HG03060 (cell line): ENCODE results near the gene DPEP3.

Experiments used
- ATAC-seq: cut with Tn5 transposase; IDR thresholded peaks from one replicate; pipeline ENCODE4 v1.9.1; 2021; ENCODE audit warnings: low read depth, moderate number of reproducible peaks; ENCODE audit not compliant: unreplicated experiment

DPEP3 gene

DNA sequence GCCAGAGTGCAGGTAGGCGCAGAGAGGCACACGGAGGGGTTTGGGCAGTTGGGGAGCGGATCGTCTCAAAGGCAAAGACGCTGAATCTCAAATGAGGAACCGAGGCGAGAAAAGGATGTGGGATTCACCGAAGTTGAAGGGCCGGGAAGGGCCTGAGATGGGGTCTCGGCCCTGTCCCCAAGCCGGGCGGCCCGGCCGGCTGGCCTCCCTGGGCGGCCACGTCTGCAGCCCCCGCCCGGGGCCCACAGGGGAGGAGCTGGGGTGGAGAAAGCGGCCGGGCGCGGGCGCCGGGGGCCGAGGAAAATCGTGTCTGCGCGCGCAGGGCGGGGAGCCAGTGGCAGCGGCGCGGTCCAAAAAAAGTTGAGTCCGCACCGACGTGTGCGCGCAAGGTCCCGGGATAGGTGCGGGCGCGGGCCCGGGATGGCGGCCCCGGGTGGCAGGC lies 12.3 kb downstream of the DPEP3 start:
- ATAC-seq: no peak

DNA sequence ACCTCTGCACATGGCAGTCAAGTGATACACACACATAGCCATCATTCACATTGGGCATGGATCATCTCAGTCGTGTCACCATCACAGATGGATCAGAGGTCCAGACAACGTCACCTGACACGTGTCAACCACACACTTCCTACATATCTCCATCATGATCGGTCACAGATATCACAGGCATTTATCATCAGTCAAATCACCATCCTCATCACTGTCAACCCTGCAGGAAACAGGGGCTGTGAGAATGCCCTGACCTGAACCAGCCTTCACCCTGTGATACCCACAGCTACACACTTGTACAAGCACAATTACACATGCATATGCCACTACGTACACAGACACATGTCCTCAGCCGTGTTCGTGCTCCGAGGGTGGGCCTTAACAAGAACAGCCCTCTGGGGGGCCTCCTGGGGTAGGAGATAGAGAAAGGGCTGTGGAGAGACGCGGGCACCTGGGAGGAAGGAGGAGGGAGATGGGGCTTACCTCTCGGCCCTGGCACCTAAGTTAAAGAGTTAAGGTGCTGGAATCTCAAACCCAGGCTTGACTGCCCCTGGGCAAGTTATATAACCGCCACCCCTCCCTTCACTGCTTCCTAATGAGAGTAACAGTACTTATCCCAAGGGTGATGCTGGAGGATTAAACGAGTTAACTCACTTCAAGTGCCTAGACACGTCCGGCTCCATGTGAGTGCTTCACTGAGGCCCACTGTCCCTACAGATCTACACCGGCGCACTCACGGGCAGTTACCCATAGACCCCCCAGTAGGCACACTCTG lies 12.9 kb downstream of the DPEP3 start:
- no peak for ATAC-seq

DNA sequence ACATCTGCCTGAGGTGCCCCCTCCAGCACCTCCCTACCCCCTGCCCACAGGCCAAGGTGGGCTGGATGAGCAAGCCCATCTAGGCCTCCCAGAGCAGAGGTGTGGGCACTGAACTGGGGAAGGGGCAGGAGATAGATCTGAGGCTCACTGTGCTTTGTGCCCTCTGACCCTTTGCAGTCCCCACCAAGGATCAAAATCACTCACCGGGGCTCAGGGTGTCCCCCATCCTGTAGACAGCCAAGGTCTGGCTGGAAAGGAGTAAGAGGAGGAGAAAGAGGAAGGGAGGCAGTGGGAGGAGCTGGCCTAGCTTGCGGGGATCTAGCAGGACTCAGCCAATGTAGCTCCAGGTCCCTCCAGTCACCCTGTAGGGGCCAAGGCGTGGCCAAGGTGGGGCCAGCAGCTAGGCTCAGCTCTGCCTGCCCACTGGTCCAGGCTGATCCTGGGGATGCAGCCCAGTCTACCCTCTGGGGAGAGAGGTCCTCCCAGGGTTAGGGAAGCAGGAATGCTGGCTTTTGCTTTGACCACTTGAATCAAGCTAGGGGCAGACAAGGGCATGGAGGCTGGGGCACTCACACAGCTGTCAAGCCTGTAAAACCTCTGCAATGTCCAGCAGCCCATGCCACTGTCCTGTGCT lies 13.6 kb downstream of the DPEP3 start:
- no peak for ATAC-seq

DNA sequence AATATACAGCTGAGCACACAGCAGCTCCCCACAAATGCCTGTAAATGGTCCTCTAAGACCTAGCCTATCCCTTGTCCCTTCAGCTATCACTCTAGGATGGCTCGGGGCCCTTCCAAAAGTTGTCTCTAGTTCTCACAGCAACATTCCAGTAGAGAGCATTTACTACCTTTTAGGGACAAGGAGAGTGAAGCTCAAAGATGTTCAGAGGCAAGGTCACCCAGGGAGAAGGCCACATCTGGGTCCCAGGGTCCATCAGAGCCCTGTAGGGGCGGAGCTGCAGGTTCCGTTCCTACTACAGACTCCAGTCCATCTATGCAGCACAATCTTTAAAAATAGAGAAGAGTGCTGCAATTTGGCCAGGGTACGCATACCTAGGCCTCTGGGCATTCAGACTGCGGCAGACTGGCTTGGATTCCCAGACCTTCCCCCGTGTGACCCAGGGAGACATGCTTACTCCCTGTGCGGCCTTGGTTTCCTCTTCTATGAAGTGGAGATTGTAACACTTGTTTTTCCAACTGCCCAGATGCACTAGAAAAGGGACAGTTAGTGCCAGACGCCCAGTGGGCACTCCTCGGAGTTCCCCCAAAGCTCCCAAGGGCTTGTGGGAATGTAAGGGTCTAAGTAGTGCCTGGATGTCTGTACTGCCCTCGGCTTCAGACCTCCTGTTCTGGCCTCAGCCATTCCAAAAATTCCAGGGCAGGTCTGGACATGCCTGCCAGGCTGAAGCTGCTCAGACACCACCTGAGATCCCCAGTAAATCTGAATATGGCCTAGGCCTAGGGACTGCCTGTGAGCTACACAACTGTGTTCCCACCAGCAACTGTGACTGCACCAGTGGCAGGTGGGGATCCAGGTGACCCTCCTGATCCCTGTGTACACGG lies 14.4 kb downstream of the DPEP3 start:
- ATAC-seq: no peak

DNA sequence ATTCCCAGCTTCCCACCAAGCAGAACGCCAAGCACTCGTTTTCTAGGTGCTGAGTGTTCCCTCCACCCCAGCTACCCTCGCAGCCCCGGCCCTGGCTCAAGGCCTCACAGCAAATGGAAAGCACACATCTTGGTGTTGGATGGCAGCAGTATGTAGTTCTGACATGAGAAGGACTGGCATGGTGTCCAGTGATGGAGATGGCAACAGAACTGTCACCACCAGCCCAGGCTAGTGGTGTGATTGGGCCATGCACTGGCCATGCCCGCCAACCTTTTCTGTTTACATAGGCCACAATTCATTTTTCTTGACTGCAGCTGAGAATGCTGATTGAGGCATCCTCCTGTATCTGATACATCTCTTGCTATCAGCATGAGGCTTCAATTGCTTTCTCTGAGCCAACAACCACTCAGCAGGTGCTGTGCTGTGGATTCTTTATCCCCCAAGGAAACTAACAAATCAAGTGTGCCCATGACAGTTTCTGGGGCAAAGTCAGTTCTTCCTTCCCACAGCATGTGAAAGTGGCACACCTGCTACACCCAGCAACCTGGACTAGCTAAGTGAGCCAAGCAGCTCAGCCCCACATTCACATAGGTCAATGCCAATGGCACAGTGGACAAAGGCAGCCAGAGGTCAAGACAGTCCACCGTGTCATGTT lies 15.7 kb downstream of the DPEP3 start:
- no peak for ATAC-seq

DNA sequence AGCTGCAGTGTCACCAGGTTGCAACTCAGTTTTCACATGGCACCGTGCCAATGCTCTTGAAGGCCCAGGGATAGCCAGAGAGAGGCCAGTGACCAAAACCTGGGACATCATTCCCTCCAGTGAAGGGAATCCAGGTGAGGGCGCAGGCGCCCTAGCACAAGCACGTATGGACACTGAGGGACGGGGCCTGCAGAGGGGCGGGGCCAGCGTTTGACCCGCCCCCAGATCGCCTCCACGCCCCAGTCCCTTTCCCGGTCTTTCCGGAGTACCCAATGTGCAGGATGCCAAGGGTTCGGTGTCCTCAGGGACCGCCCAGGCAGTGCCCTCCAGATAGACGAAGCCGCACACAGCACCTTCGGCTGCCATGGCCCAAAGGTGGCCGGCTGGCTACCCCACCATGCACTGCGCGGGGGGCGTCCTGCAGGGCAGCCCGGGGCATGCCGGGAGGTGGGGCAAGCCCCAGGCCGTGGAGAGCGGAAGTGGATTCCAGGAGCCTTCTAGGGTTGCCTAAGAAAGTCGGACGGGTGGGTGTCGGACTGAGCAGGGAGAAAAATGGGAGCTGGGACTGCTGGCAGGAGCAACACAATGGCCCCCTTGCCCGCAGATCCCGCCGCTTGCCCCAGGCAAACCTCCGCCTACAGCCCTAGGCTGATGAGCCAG lies 16.5 kb downstream of the DPEP3 start:
- no peak for ATAC-seq

DNA sequence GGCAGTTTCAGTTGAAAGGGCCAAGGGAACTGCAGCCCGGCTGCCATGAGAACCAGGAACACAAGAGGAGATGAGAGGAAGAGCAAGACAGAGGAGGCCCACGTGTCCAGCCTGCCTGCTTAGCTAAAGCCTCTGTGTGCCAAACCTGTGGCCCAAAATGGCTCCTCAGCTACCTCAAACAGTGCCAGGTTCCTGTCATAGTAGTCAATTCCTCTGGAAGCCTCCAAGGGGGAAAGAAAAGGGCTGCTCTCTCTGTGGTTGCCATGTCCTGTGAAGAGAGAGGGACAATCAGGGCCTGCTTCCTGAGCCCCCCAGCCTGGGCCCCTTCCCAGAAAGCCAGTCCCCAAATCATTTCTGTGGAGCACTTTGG lies 17.0 kb downstream of the DPEP3 start:
- no peak for ATAC-seq

DNA sequence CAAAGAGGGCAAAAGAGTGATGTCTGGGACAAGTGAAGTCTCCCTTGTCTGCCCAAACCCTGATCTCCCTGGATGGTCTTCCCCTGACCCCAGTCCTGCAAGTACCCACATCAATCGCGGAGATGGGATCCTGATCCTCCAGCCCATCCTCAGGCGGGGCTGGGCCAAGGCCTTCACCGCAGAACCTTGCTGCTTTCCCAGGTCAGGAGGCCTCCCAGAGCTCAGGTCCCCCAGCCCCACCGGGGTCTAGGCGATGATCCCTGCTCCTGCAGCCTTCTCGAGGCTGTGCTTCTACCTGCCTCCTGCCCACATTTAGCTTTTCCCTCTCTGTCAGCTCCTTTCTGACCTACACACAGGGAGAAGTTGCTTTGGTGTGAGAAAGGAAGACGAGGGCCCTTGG lies 18.2 kb downstream of the DPEP3 start:
- no peak for ATAC-seq

DNA sequence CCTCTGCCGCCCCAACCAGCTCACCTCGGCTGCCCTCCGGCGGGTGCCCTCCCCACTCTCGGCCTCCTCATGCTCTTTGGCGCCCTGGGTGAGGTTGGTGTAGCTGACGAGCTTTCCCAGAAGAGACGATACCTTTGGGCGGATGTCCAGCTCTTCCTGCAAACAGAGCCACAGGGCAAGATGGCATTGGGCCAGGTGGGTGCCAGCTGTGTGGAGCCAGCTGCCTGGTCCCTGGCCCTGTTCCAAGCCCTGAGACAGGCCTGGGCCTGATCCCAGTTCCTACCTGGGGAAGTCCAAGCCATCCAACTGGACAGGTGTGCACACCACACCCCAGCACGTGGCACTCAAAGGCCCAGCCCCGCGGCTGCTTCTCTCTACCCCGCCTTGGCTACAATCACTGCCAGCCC lies 18.7 kb downstream of the DPEP3 start:
- no peak for ATAC-seq

DNA sequence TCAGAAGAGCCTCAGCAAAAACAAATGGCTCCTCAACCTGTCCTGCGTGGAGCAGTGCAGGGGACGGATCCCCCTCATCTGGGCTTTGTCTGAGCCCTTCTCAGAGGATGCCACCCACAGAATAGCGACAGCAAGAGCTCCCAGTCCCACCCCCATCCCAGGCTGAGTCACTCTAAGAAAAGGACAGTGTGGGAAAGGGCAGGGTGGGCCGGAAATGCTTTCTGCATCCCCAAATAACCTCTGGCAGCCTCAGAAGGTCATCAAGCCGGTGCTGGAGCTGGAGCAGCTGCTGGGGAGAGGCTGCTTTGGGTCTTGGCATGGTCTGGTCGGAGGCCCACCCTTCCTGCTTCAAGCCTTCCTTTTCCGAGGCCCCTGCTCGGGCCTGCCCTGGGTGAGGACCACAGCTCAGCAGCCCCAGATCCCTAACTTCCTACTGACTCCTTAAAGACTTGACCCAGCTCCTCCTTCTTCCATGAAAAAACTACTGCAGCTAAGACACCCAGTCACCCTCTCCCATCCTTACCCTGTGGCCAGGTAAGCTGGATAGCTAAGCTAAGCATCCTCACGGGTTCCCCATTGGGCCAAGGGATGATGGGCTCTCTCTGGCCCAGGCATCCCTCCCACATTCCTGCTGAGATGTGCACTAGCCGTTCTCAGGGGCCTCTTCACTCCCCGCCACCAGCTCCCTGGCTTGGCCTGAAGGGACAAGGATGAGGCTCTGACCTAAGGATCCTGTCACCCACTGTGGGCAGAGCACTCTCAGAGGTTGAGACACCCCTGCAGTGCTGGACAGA lies 20.6 kb downstream of the DPEP3 start:
- ATAC-seq: no peak

DNA sequence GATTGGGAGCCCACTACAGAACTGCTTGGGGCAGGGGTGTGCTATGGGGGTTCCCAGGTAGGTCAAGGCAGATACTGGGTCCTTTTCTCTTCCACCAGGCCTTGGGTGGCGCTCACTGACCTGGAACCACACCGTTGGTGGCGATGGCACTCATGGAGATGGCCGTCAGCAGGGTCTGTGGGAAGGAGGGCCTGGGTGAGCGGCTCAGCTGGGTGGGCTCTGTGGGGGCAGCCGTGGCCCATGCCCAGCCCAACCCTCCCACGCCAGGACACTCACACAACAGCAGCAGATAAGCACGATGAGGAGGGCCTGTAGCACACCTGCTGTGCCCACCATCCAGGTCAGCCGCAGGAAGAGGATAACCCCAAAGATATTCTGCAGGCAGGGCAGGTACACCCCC lies 22.7 kb downstream of the DPEP3 start:
- no peak for ATAC-seq

DNA sequence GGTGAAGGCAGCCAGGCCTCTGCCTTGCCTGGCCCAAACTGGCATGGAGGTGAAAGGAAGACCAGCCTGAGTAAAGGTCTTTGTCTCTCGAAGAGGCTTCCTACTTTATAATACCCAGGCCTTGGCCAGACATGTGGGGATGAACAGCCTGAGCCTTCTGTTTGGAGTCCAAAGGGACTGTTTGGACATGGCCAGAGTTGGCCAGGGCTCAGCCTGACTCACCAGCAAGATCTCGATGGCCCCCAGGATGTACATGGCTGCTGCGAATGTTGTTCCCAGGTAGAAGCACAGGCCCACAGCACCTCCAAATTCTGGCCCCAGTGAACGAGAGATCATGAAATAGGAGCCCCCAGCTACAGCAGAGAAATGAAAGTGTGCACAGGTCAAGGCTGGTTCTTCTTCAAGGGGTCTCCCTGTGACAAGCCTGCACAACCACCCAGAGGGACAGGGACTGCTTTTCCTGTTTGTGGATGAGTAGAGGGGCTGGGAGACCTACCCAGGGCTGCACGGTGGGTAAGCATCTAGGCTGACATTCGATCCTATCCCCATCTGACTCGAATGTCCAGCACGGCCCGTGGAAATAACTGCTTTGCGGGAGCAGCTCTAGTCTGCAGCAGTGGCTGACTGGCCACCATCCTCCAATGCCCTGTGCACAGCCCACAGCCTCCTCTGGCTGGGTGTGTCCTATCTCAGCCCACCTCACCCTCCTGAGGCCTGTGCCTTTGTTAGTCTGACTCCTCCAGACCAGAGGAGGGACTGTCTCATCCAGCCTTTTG lies 25.7 kb downstream of the DPEP3 start:
- no peak for ATAC-seq

DNA sequence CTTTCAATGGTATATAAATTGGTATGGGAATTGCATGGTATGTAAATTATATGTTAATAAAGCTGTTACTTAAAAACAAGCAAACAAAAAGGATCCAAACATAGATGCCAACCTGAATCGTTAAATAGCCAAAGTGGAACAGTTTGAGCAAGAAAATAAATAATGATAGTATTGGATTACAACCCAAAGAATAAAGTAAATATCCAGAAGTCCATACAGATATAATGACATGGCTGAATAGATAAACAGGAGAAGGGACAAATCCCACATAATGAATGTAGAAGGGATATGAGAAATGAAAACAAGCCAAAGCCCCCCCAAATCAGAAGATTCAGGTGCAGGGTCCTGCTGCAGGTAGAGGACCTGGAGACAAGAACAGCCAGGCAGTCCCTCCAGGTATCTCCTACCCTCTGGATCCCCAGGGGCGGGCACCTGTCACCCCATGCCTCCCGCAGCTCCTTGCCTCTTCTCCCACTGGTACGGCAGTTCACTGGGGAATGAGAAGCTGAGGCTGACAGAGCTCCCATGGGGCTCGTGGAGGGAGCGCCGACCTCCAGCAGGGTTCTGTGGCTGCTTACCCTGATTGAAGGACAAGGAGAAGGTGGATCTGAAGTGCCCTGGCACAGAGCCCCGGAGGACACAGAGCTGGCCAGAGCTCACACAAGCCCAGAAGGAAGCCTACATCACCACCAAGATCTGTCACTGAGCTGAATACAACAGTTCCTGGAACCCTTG lies 26.5 kb downstream of the DPEP3 start:
- ATAC-seq: no peak

DNA sequence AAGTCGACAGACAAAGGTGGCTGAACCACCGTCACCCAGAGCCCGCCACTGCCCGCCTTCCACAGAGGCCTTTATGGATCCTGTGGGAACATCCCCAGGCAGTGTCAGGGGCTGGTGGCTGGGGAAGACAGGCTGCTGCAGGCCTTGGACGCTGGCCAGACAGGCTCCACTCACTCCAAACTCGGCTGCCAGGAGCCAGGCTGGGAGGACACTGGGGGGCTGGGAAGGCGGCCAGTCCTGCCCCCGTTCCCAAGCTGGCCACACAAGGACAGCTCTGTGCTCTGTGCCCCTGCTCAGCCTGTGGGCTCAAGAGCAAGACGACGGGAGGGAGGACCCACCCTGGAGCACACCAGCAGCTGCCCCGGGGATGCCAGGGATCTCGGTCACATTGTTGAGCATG lies 28.8 kb downstream of the DPEP3 start:
- no peak for ATAC-seq

DNA sequence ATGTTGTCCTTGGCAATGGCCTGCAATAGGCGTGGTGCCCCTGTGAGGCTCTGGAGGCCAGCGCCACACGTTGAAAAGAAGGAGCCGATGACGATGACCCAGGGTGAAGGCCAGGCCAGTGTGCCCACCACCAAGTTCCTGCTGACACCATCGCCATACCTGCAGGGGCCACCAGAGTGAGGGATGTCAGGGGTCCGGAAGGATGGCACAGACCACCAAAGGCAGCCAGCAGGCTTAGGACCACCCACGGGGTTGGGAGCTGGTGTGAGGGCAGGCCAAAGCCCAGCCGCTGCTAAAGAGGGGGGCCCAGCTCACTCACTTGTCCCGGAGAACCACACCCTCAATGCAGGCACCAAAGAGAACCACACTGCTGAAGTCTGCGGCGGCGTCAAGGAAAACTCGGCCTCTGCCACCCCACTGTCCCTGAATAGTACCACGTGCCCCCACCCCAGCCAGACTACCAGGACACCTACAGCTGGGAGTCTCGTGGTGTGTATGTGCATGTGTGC lies 29.9 kb downstream of the DPEP3 start:
- ATAC-seq: no peak

DNA sequence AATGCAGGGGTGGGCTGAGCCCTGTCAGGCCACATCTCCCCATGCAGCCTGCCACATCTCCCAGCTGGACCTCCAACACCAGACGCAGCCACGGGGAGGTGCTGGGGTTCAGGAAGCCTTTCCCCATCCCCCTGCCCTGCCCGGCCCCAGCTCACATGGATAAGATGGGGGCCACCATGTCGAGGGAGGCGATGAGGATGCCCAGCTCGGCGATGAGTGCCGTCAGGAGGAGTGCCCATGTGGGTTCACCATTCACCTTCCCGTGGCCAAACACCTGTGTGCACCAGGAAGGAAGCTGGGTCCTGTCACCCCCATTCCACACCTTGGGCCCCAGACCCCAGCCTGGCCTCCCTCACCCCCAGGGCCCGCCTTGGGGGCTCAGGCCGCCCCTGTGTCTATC lies 30.7 kb downstream of the DPEP3 start:
- no peak for ATAC-seq

DNA sequence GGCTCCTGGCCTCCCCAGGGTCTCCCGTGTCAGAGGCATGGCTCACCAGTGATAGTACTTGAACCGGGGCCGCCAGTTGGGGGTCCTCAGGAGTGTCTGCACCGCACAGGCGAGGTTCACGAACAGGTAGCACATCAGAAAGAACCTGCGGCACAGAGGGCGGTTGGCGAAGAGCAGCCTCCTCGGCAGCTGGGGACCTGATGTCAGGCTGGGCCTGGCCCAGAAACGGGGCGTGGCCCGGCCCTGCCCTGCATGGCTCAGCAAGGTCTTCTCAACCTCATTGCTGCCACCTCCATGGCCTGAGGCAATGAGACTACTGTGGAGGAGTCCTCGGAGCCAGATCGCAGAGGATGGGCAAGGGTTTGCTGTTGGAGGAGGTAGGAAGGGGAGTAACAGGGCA lies 32.3 kb downstream of the DPEP3 start:
- ATAC-seq: no peak

DNA sequence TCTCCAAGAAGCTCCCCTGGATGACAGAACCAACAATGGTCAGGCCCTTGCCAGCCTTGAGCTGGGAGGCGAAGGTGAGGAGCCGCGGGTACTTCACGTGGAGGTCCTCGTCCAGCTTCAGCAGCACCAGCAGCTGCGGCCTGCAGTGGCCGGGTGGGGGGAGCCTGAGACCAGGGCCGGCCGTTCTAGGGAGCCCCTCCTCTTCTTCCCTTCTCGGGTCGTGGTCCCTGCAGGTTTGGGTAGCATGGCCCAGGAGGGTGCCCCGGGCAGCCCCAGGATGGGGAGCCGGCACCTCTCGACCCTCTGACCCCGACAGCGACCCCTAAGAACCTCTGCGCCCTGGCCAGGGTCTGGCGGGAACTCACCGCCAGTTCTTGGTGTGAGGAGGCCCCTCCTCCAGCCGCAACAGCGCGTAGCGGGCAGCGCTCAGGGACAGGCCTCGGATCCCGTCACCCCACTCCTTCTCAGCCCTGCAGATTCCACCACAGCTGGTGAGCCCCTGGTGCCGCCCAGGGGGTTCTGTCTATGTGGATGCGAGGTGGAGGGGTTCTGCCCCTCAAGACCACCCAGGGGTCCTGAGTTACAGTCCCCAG lies 33.2 kb downstream of the DPEP3 start:
- ATAC-seq: no peak
